Upper lobe of left lung (tissue), 6 donors: ENCODE data around the gene GNPDA2. TPM values are rescaled to one million over a fixed set of nuclear protein-coding genes. Genes with fewer than 3 reads are reported as not detected.

Source experiments
- ATAC-seq, 2 donors: fragments of 200-7000 bp; cut with Tn5 transposase; one replicate each; pipeline ENCODE4 v1.9.1; 2022; ENCODE audit warnings: mild to moderate bottlenecking in 2 of 2, moderate library complexity in 2 of 2; ENCODE audit not compliant: low FRiP score in 2 of 2
- DNase-seq, 2 donors: peaks; one replicate each; pipeline ENCODE4 v3.0.0-alpha.2; 2019 to 2020
- H3K27ac ChIP-seq, 4 donors: fragments of 200-600 bp; sonication (generic); one replicate each; pipeline ENCODE4 v1.5.1; 2016 to 2019
- H3K27me3 ChIP-seq, 4 donors: fragments of 200-600 bp; sonication (generic); one replicate each; pipeline ENCODE4 v1.5.1; 2017 to 2019
- H3K36me3 ChIP-seq, 4 donors: fragments of 200-600 bp; sonication (generic); one replicate each; pipeline ENCODE4 v1.5.1; 2016 to 2019
- H3K4me1 ChIP-seq, 4 donors: fragments of 200-600 bp; sonication (generic); one replicate each; pipeline ENCODE4 v1.5.1; 2018 to 2019
- H3K4me3 ChIP-seq, 4 donors: fragments of 200-600 bp; sonication (generic); one replicate each; pipeline ENCODE4 v1.5.1; 2017 to 2019; ENCODE audit warnings: mild to moderate bottlenecking in 2 of 4, moderate library complexity in 1 of 4
- H3K9me3 ChIP-seq, 4 donors: fragments of 200-600 bp; sonication (generic); one replicate each; pipeline ENCODE4 v1.5.1; 2018 to 2019
- EP300 ChIP-seq, 4 donors: sonication (generic); formaldehyde crosslinking; IDR thresholded peaks; one replicate each; pipeline ENCODE4 v1.5.1; 2017; ENCODE audit warnings: antibody characterized with exemption in 4 of 4, control low read depth in 2 of 4
- POLR2A ChIP-seq, 4 donors: fragments of 450-650 bp; IDR thresholded peaks; one replicate each; pipeline ENCODE4 v1.5.1; 2016 to 2017; ENCODE audit warnings: antibody characterized with exemption in 4 of 4, mild to moderate bottlenecking in 2 of 4
- POLR2AphosphoS5 ChIP-seq, 2 donors: sonication (generic); formaldehyde crosslinking; IDR thresholded peaks; one replicate each; pipeline ENCODE4 v1.5.1; 2017; ENCODE audit warnings: antibody characterized with exemption in 2 of 2
- WGBS, 2 donors: methylation state at CpG; one replicate each; pipeline ENCODE4 v1.1.5; 2017 to 2018; 5-methylcytosine and 5-hydroxymethylcytosine counted together
- total RNA-seq, 6 donors: library from RNA; depleted of rRNA in 4 of 6; stranded (reverse); fragments of >200 nt in 4 of 6; gene quantifications; one replicate each; pipeline versions ENCODE4 v1.1.0 to v1.2.1, GENCODE V29; 2016 to 2021
- TF ChIP-seq, protein P1 (sequence below), 6 experiments: fragments of 450-650 bp in 4 of 6; fragments of 200-600 bp in 2 of 6; sonication (generic) in 2 of 6; IDR thresholded peaks; one replicate each; pipeline ENCODE4 v1.5.1; 2016 to 2019; ENCODE audit warnings: antibody characterized with exemption in 6 of 6
- donor health status: DM: no; HTN: no; CAD: no; lungs with moderate emphysema.
- donor health status: DM: no; HTN: yes; CAD: no; lungs with severe emphysema.

GNPDA2 gene
- 10 to 100 TPM in 3 of 6 donors, 1 to 10 TPM in 3; 5.2 to 15.2 (median 9.7) TPM for total RNA-seq

DNA sequence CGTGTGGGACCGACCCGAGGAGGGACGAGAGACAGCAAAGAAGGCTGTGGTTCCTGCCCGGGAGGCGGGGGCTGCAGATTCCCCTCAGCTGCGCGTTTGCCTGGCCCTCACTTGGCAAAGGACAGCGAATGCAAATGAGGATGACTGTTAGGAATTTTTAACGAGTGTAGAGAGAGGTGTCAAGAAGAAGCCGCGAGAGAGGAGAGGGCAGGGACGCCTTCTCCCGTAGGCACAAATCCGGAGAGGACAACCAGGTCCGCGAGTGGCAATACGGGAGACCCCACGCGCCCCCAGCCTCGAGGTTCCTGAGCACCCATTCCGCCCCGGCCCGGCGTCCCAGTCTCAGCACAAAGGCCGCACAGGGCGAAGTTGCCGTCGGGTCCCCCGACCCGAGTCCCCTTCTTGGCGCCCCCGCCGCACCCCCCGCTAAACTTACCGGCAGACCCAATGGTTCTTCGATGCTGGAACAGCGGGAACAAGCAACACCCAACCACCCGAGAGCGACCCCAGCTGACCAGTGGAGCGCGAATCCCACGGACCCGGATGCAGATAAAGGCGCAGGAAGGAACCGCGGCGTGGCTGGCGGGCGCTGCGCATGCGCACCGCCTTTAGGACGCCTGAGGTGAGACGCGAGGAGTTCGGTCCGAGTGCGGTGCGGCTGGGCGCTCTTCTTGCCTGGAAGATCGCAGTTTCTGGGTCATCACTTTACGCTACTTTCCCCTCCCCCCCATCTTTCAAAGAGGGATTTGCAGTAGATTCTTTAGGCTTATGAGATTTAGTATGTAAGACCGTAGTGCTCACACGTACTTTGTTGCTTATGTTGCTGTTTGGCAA is at the start of gene GNPDA2:
Gene GNPDA2, minus strand, starts transcription at position 519 of the 834 bp plus-strand sequence. CDS start 4,349 bp downstream, outside the sequence.
- H3K4me3 ChIP-seq = peak within 1 kb of the TSS; percentile 54 to 96 (median 81)
- DNase-seq (peak; percentile 91 to 96), ATAC-seq (peak; percentile 95 to 99)
- TF ChIP-seq POLR2A (IDR thresholded peaks at IDR 0.05) (peak in 3 of 4 donors; percentile 12 to 67 (median 39)), EP300 (IDR thresholded peaks at IDR 0.05) (no peak), POLR2AphosphoS5 (IDR thresholded peaks at IDR 0.05) (peak in 1 of 2 donors; percentile 81)
- TF ChIP-seq, protein P1, sequence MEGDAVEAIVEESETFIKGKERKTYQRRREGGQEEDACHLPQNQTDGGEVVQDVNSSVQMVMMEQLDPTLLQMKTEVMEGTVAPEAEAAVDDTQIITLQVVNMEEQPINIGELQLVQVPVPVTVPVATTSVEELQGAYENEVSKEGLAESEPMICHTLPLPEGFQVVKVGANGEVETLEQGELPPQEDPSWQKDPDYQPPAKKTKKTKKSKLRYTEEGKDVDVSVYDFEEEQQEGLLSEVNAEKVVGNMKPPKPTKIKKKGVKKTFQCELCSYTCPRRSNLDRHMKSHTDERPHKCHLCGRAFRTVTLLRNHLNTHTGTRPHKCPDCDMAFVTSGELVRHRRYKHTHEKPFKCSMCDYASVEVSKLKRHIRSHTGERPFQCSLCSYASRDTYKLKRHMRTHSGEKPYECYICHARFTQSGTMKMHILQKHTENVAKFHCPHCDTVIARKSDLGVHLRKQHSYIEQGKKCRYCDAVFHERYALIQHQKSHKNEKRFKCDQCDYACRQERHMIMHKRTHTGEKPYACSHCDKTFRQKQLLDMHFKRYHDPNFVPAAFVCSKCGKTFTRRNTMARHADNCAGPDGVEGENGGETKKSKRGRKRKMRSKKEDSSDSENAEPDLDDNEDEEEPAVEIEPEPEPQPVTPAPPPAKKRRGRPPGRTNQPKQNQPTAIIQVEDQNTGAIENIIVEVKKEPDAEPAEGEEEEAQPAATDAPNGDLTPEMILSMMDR (IDR thresholded peaks at IDR 0.05) = peak in 2 of 6 experiments; percentile 8 to 28
- no peaks in the 10 kb centered on the region for H3K9me3 ChIP-seq
- WGBS, 2 donors = 0 to 1% methylated on average over 21 to 45 of the region's 65 CpGs
- no peaks in the 10 kb centered on the region for H3K36me3 ChIP-seq
- peaks cover 6 to 18% (median 11%) of the 10 kb centered on the region in 4 donors for H3K4me1 ChIP-seq
- peak within 1 kb of the TSS; percentile 82 to 90 (median 86) for H3K27ac ChIP-seq
- H3K27me3 ChIP-seq = no peaks in the 10 kb centered on the region

DNA sequence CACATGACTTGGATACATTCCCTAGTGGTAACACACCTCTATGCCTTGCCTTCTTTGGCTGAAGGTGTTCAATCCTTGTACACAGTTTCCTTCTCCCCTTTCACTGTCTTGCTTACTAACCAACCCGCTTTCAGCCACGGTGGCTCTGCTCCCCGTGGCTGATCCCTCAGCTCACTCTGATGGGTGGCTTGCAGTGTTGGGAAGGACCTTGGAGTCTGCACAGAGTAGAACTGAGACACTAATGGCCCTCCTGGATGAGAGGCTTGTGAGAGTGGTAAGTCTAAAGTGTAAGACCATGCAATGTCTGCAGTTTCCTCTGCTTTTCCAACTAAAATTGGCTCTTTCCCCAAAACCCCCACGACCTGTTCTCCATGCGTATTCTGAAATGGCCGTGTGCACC is 46.0 kb upstream of the GNPDA2 start:
- peak; percentile 24 to 53 for ATAC-seq
- TF ChIP-seq POLR2A (IDR thresholded peaks at IDR 0.05) (no peak), EP300 (IDR thresholded peaks at IDR 0.05) (no peak), POLR2AphosphoS5 (IDR thresholded peaks at IDR 0.05) (no peak)
- TF ChIP-seq, protein P1 (IDR thresholded peaks at IDR 0.05) = no peak
- peaks cover 0 to 3% (median 0%) of the 10 kb centered on the region in 4 donors for H3K9me3 ChIP-seq
- H3K4me1 ChIP-seq = peaks cover 0 to 3% (median 0%) of the 10 kb centered on the region in 4 donors
- 92 to 93% methylated on average over 6 of the region's 6 CpGs for WGBS, 2 donors
- H3K4me3 ChIP-seq = no peak overlapping the region
- H3K36me3 ChIP-seq = no peaks in the 10 kb centered on the region
- peak overlapping the region in 2 of 4 donors; percentile 3 to 24 for H3K27ac ChIP-seq
- H3K27me3 ChIP-seq = no peaks in the 10 kb centered on the region
- DNase-seq = no peak

DNA sequence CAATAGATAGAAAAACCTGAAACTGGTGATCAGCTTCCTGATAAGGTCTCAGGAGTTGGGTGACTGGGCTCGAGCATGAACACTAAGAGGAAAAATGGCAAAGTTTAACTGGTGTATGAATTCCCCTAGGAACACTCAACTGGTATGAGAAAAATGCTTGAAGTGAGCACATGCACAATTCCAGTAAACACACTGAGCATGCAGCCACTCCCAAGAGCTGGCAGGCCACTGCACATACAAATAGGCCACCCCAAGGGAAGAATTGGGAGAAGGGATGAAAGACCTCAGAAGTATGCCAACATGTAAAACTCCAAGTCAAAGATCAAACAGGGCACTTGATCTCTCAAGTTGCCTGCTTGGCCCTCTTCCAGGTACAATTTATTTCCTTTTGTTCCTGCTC is 45.4 kb upstream of the GNPDA2 start:
- no peaks in the 10 kb centered on the region for H3K27me3 ChIP-seq
- H3K4me3 ChIP-seq = no peak overlapping the region
- 56 to 67% methylated on average over 1 of the region's 1 CpG for WGBS, 2 donors
- no peak for DNase-seq
- no peaks in the 10 kb centered on the region for H3K36me3 ChIP-seq
- TF ChIP-seq, protein P1 (IDR thresholded peaks at IDR 0.05) = no peak
- no peak for TF ChIP-seq EP300 (IDR thresholded peaks at IDR 0.05)
- no peak for TF ChIP-seq POLR2A (IDR thresholded peaks at IDR 0.05)
- TF ChIP-seq POLR2AphosphoS5 (IDR thresholded peaks at IDR 0.05) = no peak
- ATAC-seq = peak; percentile 29 to 55
- H3K4me1 ChIP-seq = peaks cover 0 to 3% (median 0%) of the 10 kb centered on the region in 4 donors
- H3K9me3 ChIP-seq = peaks cover 0 to 3% (median 0%) of the 10 kb centered on the region in 4 donors
- H3K27ac ChIP-seq = peak overlapping the region in 1 of 4 donors; percentile 3

DNA sequence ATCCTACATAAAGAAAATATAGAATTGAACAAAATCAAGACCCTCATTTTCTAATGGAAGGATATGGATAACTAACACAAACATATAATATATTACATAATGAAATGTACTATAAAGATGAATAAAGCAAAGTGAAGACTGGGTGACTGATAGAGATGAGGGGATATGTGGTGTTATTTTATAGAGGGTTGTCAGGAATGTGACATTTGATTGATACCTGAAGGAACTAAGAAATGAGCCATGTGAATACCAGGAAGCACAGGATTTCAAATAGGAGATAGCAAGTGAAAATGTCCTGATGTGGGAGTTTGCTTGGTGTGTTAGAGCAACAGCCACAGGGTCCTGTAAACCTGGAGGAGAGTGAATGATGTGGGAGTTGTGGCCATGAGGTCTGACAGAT is 40.1 kb upstream of the GNPDA2 start:
- no peak for DNase-seq
- H3K27ac ChIP-seq = no peak overlapping the region
- TF ChIP-seq EP300 (IDR thresholded peaks at IDR 0.05) (no peak), POLR2A (IDR thresholded peaks at IDR 0.05) (no peak), POLR2AphosphoS5 (IDR thresholded peaks at IDR 0.05) (no peak)
- TF ChIP-seq, protein P1 (IDR thresholded peaks at IDR 0.05) = no peak
- H3K9me3 ChIP-seq = no peaks in the 10 kb centered on the region
- H3K4me3 ChIP-seq = no peak overlapping the region
- H3K27me3 ChIP-seq = no peaks in the 10 kb centered on the region
- peaks cover 0 to 1% (median 0%) of the 10 kb centered on the region in 4 donors for H3K4me1 ChIP-seq
- no peak for ATAC-seq
- H3K36me3 ChIP-seq = no peaks in the 10 kb centered on the region
